Stimulated activated CD8-positive, alpha-beta memory T cell treated with anti-CD3 and anti-CD28 coated beads, Interleukin-7, amount 100 ng/mL, for 4 hours (primary cell): ENCODE measurements around the gene WIPF1.

Source experiments
- DNase-seq, 2 donors: peaks; one replicate each; pipeline ENCODE4 v3.0.0-alpha.2; 2020; ENCODE audit warnings: low read depth in 2 of 2

The WIPF1 gene

DNA sequence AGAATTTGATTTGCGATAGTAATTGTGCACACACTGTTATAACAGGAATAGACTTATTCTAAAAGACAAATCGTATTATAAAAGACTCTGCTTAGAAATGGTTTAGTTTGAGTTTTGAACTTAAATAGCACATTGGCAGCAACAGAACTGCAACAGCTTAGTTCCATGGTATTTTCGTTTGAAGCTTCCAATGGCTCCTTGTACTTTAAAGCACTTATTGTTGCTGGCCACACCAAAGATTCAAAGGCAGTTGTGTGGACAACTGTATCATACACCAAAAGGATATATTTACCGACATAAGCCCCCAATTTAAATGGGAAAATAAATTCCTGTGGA lies 627 bp downstream of the WIPF1 start:
- no peak for DNase-seq

DNA sequence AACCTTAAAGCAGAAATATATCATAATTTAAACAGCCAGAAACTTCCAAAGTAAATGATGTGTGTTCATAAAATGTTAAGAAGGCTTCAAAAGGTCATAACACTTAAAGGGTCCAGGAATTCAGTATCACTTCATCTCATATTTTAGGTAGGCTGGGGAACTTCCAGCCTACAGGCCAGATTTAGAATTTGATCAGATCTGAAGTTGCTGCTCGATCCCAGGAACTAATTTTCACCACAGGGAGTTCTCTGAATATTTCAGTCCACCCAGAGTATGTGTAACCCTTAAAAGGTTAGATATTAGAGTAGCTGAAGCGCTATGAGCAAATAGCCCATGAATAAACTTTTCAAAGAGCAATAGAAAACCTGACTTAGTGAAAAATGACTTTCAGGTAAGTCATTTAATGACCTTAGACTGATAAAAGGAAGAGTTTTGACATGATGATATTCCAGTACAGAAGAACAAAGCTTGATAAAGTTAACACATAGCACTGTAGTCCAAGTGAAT lies 1.7 kb downstream of the WIPF1 start:
- DNase-seq = no peak

DNA sequence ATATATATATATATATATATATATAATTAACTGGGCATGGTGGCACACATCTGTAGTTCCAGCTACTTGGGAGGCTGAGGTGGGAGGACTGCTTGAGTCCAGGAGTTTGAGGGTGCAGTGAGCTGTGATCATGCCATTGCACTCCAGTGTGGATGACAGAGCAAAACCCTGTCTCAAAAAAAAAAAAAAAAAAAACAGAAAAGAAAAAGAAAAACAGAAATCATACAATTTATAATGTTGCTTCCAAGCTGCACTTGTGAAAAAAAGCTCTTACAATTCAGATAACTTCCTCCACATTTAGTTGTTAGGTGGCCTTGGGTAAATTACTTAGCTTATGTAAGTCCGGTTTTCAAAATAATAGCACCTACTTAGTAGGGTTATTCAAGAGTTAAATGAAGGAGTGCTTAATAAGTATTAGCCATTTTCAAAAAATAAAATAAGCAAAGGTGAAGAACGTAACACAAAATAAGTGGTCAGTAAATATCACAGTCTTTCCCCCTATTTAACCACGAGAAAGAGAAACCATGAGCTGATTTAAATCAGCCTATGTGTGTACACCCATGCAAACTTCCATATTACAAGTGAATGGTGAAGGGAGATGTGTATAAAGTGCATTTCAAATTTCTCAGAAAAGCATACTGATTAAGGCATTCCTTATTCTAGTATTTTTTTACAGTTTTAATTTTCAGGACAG lies 2.3 kb downstream of the WIPF1 start:
- DNase-seq = no peak

DNA sequence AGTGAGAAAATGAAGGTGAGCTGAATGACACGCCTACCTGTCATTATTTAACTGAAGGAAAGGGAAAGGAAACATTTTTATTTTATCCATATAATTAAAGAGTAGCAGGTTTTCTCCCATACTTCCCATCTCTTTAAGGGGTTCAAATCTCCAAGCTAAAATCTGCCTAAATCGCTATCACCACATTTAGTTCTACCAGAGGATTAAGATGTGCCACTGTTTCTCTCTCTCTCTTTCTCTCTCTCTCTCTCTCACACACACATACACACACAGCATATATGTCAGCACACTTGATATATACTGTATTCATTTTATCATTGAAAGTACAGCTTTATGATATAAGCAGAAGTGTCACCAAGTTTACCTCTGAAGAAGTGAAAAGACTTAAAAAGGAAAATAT lies 3.1 kb downstream of the WIPF1 start:
- DNase-seq = no peak

DNA sequence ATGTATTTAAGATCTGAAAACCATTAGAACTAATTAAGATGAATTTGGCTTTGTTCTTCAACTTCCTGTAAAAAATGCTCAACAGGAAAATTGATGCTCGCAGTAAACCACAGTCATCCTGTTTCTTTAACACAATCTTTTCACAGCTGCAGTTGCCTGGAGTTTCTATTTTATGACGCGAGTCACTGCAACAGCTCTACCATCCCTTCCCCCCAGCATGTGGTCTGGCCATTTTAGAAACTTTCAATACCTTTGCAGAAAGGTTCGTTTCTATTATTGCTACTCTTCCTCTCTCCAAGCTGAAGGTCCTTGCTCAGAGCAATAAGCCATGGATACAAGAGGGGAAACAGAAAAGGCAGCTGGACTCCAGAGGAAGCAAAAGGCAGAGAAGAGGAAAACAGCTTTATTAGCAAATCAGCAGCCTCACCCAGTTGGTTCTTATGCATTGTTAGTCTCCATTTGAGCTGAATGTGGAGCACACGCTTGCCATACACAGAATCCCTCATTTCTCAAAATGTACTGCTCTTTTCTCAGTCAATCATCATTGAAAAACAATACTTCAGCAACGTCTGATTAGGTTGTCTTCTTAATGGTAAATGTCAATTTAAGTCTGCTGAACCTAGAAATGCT lies 3.9 kb downstream of the WIPF1 start:
- peak; percentile 36 to 52 for DNase-seq

DNA sequence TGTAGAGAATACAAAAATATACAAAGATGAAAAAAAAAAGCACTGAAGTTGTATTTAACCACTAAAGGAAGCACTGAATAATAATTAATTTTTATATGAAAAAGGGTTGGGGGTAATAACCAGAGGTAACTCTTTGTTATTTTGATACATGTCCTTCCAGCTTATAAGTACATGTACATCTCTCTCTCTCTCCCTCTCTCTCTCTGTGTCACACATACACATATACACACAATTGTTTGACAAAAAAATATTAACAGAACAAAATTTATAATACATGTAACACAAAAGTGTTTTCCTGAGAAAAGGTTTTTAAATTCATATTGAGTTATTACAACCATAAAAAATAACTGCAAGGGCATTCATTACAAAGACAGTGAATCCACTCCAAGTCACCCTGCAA lies 4.6 kb downstream of the WIPF1 start:
- DNase-seq = no peak

DNA sequence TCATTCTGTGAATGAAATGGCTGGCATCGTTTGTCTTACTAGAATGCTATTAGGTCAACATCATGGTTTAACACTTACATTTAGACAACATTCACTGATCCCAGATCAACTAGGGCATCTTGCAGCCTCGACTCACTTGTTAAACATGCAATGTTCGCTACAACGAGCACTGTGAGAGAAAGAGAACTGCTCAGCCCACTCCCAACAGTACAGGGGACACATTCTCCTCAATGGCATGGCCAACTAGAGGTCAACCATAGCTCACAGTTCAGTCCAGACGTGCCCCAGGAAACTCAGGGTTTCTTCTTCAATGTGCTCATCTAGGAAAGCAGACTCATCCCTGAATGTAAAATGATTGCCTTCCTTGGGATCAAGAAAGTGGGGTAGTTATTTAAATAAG lies 5.9 kb downstream of the WIPF1 start:
- no peak for DNase-seq

DNA sequence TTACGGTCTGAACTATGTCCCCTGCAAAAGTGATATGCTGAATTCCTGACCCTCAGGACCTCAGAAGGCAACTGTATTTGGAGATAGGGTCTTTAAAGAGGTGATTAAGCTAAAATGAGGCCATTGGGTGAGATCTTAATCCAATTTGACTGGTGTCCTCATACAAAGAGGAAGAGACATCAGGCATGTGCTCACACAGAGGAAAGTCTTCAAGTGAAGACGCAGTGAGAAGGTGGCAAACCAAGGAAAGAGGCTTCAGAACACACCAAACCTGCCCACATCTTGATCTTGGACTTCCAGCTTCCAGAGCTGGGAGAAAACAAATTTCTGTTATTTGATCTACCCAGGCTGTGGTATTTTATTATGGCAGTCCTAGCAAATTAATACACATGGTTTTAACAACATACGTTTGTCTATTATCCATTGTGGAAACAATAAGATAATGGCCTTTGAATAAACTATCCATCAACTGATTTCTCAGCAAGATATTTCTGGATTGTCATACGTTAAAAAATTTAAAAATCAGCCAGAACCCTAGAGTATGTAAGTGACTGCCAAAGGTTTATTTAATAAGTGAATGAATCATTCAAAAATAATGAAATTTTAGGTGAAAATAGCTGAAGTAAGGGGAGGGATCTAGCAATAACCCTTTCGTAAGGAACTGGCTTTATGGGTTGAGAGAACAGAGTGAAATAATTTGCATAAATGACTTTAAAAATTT lies 6.5 kb downstream of the WIPF1 start:
- DNase-seq = no peak

DNA sequence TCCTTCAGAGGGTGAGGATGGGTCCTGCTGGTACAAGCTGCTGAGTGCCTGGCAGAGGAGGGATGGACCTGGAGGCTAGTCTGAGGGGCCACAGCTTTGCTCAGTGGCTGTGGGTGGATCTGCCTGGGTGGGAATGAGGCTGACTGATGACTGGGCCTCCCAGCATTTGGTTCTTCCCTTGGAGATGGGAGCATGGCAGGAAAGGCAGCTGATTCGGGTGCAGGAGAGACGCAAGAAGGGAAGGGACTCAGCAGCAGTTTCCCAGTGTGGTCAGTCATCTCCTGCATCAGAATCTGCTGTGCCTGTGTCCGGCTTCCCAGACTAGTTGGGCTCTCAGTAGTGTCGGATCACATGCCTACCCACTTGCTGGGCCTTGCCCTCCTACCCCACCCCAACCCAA lies 7.3 kb downstream of the WIPF1 start:
- no peak for DNase-seq

DNA sequence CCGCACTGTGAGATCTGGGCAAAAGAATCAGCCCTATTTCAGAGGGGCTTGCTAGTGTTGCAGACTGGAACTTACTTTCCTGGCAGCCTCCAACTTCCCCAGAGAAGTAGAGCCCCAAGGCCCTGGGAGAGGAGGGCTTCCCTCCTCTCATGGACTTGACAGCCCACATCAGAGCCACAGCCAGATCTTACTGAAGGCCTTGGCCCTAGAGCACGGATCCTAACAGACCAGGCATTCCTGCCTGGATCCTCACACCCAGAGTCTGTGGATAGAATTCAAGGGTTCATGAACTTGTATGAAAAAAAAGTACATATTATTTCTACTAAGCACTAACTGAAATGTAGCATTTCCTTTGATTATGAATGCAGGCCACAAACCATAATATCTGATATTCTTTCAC lies 8.3 kb downstream of the WIPF1 start:
- DNase-seq = no peak

DNA sequence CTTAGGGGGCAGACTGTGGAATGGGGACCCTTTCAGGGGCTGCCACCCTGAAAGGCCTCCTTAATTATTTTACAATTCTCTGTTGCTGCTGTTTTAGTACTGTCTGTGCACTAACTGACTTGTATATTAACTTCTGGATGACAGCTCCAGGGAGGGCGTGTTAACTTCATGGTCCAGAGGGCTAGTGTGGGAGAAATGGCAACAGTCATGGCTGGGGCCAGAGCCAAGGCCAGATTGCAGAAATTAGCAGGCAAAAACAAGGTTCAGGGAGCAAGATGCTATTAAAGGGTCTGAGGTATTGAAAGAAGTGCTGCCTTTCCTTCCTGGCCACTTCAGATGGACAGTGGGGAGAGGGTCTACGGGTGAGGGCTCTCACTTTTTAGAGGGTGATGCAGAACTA lies 9.1 kb downstream of the WIPF1 start:
- no peak for DNase-seq

DNA sequence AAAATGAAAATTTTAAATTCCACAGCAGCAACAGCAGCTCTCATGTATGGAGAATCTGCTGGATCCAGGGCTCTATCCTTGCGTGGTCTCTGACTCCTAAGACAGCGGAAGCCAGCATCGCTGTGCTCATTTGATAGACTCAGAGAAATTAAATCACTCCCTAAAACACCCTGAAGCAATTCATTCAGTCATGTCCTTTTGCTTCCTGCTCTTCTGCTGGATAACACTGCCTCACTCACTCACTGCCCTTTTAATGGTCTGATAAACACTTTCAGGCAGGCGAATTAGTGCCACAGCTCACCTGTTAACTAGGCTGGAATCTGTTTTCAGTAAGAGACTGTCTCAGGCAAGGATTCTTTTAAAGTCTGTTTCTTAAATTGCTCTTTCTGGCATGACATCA lies 10.0 kb downstream of the WIPF1 start:
- DNase-seq = no peak

DNA sequence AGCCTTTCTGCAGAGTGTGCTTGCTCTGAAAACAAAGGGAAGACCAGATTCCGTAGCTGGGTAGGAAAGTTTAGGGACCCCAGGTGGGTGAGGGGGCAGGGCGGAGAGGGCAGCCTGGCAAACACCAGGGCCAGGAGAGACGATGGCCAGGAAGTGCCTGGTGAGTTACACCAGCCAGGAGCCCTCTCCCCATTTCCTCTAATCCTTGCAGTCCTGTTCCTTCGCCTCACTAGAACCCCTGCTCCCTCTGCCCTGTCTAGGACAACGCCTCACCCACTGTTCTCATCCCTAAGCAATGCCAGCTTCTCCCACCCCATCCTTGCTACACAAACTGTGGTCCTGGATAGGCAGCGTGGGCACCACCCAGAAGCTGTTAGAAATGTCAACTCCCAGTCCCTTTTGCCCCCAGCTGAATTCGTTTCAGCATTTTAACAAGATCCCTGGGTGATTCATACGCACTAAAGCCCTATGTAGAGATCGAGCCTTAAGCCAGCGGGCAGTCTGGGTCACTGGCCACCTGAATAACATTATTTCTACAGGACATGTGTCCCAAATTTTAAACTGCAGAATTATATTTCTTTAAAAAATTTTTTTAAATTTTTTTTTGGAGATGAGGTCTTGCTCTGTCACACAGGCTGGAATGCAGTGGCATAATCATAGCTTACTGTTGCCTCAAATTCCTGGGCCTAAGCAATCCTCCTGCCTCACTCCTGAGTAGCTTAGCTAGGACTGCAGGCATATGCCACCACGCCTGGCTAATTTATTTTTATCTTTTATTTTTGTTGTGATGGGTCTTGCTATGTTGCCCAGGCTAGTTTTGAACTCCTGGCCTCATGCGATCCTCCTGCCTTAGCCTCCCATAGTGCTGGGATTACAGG lies 10.9 kb downstream of the WIPF1 start:
- DNase-seq = no peak

DNA sequence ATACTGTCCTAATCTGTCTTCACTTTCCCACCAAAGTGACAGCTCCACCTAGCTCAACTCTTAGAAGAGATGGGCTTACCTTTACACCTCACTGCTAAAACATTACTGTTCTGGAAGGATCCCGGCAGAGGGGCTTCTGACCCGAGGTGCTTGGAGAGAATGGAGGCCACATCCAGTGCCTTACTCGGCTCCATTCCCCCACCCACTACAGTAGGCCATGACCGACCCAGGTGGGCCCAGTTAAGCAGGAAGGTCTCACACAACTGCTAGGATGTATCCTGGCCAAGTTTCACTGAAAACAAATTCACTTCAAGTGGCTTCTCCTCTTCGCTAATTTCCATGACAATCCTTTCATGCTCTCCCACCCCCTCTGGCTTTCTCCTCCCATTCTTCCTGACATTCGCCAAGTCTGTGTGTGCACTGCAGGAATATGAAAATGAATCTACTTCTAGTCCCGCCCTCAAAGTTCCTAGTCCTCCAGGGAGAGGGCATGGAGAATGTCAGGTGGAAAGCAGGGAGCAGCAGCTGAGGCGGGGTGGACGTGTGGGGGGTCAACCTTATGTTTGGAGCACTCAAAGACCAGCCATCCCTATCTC lies 11.8 kb downstream of the WIPF1 start:
- no peak for DNase-seq

DNA sequence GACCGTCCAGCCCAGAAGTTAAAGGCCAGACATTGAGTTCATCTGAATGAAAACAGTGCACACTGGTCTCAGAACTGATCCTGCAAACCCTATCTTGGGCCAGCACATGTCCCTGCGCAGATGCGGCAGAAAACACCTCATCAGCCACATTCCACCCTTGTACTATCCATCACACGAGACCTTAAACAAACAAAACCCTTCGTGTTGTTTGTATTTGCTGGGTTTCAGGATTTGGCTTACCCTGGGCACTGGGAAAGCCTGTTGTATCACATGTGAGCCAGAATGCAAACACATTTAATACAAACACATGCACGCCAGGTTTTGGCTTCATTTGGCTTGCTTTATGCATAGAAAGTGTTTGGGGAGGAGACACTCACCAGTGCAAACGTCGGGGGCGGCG lies 12.5 kb downstream of the WIPF1 start:
- DNase-seq = no peak

DNA sequence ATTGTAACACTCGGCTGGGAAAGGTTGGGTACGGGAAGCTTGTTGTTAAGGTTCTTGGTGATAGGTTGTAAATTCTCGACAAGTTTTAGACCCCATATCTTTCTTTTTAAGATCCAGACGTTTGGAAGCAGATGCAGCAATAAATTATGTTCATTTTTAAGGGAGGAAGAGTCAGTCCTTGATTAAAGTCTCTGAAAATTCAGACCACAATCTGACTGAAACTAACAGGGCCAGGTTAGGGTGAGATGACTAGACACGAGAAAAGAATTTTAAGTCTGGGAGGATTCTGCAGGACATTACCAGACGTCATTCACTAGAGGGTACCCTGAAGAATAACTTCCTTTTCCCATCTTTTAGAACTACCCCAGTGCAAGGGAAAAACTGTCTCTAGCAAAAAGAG lies 16.1 kb downstream of the WIPF1 start:
- no peak for DNase-seq

DNA sequence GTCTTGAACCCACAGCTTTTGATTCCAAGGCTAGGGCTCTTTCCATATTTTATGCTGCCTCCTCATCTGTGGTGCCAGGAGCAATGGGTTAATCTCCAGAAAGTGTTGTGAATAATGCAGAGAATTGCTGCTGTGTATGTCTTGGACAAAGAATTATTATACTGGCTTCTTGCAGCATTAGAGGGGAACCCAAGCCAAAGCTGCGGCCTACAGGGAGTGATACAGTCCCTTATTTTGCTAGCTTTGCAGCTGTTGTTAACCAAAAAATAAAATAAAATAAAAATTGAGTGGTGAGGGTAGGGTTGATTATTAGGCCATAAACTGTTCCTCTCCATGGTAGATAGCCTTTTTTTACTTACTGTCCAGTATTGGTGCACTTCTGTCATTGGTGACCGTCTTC lies 16.7 kb downstream of the WIPF1 start:
- DNase-seq = no peak

DNA sequence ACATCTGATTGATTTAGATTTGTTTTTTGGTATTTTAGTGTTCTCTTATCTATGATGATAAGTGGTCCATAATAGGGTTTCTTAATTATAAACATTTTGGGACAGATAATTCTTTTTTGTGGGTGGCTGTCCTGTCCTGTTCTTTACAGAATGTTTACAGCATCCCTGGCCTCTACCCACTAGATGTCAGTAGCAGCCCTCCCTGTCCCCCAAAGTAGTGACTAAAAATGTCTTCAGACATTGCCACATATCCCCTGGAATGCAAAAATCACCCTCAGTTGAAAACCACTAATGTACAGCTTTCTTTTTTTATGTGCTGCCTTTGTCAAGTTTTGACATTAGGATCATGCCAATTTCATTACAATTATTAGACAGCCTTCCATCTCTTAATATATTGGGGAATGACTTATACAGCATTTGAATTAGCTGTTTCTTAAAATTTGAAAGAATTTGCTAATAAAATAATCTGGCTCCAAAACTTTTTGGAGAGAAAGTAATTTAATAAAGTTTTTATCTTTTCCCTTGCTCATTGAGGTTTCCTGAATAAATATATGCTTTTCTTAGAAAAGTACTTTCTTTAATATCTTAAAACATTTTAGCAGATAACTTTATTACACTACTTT lies 19.5 kb downstream of the WIPF1 start:
- peak; percentile 37 to 47 for DNase-seq

DNA sequence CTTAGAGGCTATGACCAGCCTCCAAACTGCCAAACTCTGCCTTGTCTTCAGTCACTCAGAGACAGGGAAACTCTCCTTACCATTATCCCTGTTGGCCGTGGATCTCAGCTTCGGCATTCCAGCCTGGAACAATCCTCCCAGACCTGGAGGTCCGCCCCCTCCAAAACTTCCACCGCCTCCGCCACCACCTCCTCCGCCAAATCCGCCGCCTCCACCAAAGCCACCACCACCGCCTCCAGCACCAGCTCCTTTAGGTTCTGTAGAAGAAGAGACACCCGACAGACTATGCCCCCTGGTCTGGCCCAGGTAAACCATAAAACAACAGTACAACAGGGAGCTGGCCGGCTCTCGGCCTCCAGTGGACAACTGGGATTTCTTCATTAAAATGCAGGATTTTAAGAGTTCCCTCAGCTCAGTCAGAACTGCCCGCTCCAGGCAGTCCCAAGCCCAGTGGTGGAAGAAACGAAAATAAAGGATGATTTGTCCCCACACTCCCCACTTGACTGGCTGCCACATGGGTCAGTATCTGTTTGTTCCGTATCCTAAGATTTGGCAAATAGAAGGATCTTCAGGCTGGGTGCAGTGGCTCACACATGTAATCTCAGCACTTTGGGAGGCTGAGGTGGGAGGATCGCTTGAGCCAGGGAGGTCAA lies 22.4 kb downstream of the WIPF1 start:
- no peak for DNase-seq

DNA sequence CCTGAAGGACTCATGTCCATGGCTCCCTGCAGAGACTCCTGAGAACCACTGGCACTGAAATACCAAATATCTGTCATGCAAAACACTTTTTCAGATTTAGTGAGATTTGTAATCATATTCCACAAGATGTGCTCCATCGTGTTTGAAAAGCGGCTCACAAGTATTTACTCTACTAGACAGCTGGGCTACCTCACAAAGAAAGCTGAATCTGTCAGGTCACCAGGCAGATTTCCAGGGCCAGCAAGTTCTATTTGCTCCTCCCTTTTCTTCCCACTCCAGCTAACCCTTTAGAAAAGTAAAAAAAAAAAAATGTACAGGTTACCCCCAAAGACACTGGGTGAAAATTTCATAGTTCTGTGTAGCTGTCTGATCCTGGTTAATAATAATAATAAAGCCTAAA lies 22.9 kb downstream of the WIPF1 start:
- DNase-seq = no peak

DNA sequence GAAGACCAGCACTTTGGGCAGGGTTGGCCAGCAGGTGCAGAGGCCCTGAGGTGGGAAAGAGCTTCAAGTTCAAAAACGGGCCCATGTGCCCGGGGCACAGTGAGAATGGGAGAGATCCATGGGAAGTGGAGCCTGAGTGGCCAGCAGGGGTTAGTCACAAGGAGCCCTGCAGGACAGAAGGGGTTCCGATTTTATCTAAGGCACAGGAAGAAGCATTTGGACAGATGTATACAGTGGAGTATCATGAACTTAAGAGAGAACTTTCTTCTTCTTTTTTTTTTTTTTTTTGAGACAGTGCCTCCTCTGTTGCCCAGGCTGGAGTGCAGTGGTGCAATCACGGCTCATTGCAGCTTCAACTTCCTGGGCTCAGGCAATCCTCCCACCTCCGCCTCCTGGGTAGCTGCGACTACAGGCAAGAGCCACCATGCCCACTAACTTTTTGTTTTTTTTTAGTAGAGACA lies 24.0 kb downstream of the WIPF1 start:
- DNase-seq = peak in 1 of 2 donors; percentile 19
